CD14-positive monocyte (primary cell): ENCODE results near the gene RFNG. TPM values are rescaled to one million over a fixed set of nuclear protein-coding genes. Genes with fewer than 3 reads are reported as not detected.

Experiments used
- DNase-seq, 3 donors: peaks; one replicate each; pipeline ENCODE4 v3.0.0-alpha.2; 2011 to 2022
- H2AFZ ChIP-seq: 2 replicates; pipeline ENCODE4 v1.6.0; 2012; ENCODE audit warnings: mild to moderate bottlenecking, low read depth, low read length, inconsistent platforms; ENCODE audit not compliant: insufficient read depth, poor library complexity, severe bottlenecking
- H3K27ac ChIP-seq, 2 donors: 1 replicate in 1 of 2; 2 replicates in 1 of 2; pipeline ENCODE4 v1.5.1; 2012 to 2013; ENCODE audit warnings: low read length in 2 of 2, control low read depth in 1 of 2, inconsistent platforms in 1 of 2, low read depth in 1 of 2, mild to moderate bottlenecking in 1 of 2
- H3K27me3 ChIP-seq, 2 donors: one replicate each; pipeline versions ENCODE4 v1.6.0 to v1.6.1; 2011 to 2013; ENCODE audit warnings: low read length in 2 of 2; ENCODE audit not compliant: control insufficient read depth in 2 of 2, insufficient read depth in 2 of 2
- H3K36me3 ChIP-seq, 2 donors: replicated peaks in 1 of 2; 1 replicate in 1 of 2; 2 replicates in 1 of 2; pipeline versions ENCODE4 v1.5.1 to v1.6.1; 2012 to 2013; ENCODE audit warnings: low read length in 2 of 2, control low read depth in 1 of 2, inconsistent platforms in 1 of 2, mild to moderate bottlenecking in 1 of 2; ENCODE audit not compliant: insufficient read depth in 2 of 2, control insufficient read depth in 1 of 2
- H3K4me1 ChIP-seq, 2 donors: 1 replicate in 1 of 2; 2 replicates in 1 of 2; pipeline versions ENCODE4 v1.5.1 to v1.6.1; 2012 to 2013; ENCODE audit warnings: low read length in 2 of 2, control low read depth in 1 of 2, inconsistent platforms in 1 of 2, mild to moderate bottlenecking in 1 of 2, moderate library complexity in 1 of 2; ENCODE audit not compliant: insufficient read depth in 2 of 2, control insufficient read depth in 1 of 2
- H3K4me2 ChIP-seq: replicated peaks from 2 replicates; pipeline ENCODE3; 2012; ENCODE audit warnings: low read length, moderate library complexity, mild to moderate bottlenecking; ENCODE audit not compliant: poor library complexity, severe bottlenecking; ENCODE audit errors: extremely low read depth
- H3K4me3 ChIP-seq, 3 experiments: fragments of 200-600 bp in 1 of 3; sonication (generic) in 1 of 3; replicated peaks in 1 of 3; 1 replicate in 2 of 3; 2 replicates in 1 of 3; pipeline ENCODE4 v1.5.1; 2011 to 2013; ENCODE audit warnings: low read length in 3 of 3, mild to moderate bottlenecking in 3 of 3, control low read depth in 2 of 3, low read depth in 2 of 3, inconsistent platforms in 1 of 3, moderate library complexity in 1 of 3
- H3K79me2 ChIP-seq: 2 replicates; pipeline ENCODE4 v1.6.0; 2012; ENCODE audit warnings: mild to moderate bottlenecking, control low read depth, inconsistent platforms, low read length, moderate library complexity; ENCODE audit not compliant: insufficient read depth
- H3K9ac ChIP-seq: 2 replicates; pipeline ENCODE4 v1.6.0; 2017; ENCODE audit warnings: low read length, mild to moderate bottlenecking; ENCODE audit not compliant: insufficient read depth, poor library complexity, severe bottlenecking
- H3K9me3 ChIP-seq, 2 donors: replicated peaks in 1 of 2; 1 replicate in 1 of 2; 2 replicates in 1 of 2; pipeline versions ENCODE4 v1.5.1 to v1.6.1; 2012 to 2013; ENCODE audit warnings: low read length in 2 of 2, control low read depth in 1 of 2; ENCODE audit not compliant: control insufficient read depth in 1 of 2, insufficient read depth in 1 of 2
- H4K20me1 ChIP-seq: 2 replicates; pipeline ENCODE4 v1.6.0; 2012; ENCODE audit warnings: mild to moderate bottlenecking, low read length, control low read depth, moderate library complexity; ENCODE audit not compliant: insufficient read depth
- H3K27ac Mint-ChIP-seq, 7 donors: one replicate each; pipeline ENCODE4 v1.8.0; 2020; ENCODE audit warnings: mild to moderate bottlenecking in 7 of 7, mixed read lengths in 7 of 7, moderate library complexity in 6 of 7, inconsistent platforms in 2 of 7
- H3K27me3 Mint-ChIP-seq, 3 donors: one replicate each; pipeline ENCODE4 v1.8.0; 2021 to 2022; ENCODE audit warnings: low read depth in 3 of 3, mild to moderate bottlenecking in 3 of 3, mixed read lengths in 3 of 3, moderate library complexity in 3 of 3, inconsistent platforms in 1 of 3
- H3K36me3 Mint-ChIP-seq, 2 donors: one replicate each; pipeline ENCODE4 v1.8.0; 2020; ENCODE audit warnings: mixed read lengths in 2 of 2, inconsistent platforms in 1 of 2, mild to moderate bottlenecking in 1 of 2
- H3K4me1 Mint-ChIP-seq: one replicate; pipeline ENCODE4 v1.8.0; 2020; ENCODE audit warnings: mild to moderate bottlenecking, mixed read lengths
- H3K4me3 Mint-ChIP-seq, 2 donors: one replicate each; pipeline ENCODE4 v1.8.0; 2020; ENCODE audit warnings: mild to moderate bottlenecking in 2 of 2, mixed read lengths in 2 of 2, moderate library complexity in 1 of 2
- H3K9me3 Mint-ChIP-seq, 7 donors: one replicate each; pipeline ENCODE4 v1.8.0; 2020 to 2022; ENCODE audit warnings: mixed read lengths in 7 of 7, mild to moderate bottlenecking in 6 of 7, moderate library complexity in 6 of 7, inconsistent platforms in 2 of 7
- CTCF ChIP-seq: fragments of 200-600 bp; IDR thresholded peaks from one replicate; pipeline ENCODE4 v1.8.0; 2022; ENCODE audit warnings: antibody characterized with exemption, mild to moderate bottlenecking
- WGBS: methylation state at CpG from one replicate; pipeline ENCODE4 v1.1.5; 2013; ENCODE audit warnings: missing lambda C conversion rate; ENCODE audit not compliant: insufficient coverage; 5-methylcytosine and 5-hydroxymethylcytosine counted together
- intact Hi-C, 2 donors: fragments of 100-400 bp; cut with micrococcal nuclease; formaldehyde crosslinking; loops; one replicate each; pipeline versions ENCODE4 v1.15.0 to v1.15.1; 2023
- polyA plus RNA-seq, 3 donors: library from polyadenylated mRNA; depleted of rRNA in 1 of 3; unstranded in 2 of 3; stranded (reverse) in 1 of 3; fragments of 300-500 nt in 2 of 3; fragments of >200 nt in 1 of 3; fragmentation: Illumina TruSeq in 2 of 3; gene quantifications; 1 replicate in 2 of 3; 2 replicates in 1 of 3; pipeline ENCODE4 v1.2.3, GENCODE V29; 2012 to 2021

The RFNG gene
- polyA plus RNA-seq, 3 donors = 1.5 to 32.4 (median 4.1) TPM

GRCh38 chr17:82021900-82022309 lies 29.7 kb downstream of the RFNG start:
- Histone ChIP-seq H3K27me3 (no peaks in the 10 kb centered on the region), H3K4me1 (peaks cover 26 to 37% of the 10 kb centered on the region in 2 donors), H3K79me2 (peaks cover 34% of the 10 kb centered on the region), H3K4me2 (peak overlapping the region; percentile 97), H3K9ac (peak overlapping the region; percentile 76), H4K20me1 (peaks cover 32% of the 10 kb centered on the region), H3K27ac (peak overlapping the region in 1 of 2 donors; percentile 70), H2AFZ (peak overlapping the region; percentile 88), H3K9me3 (no peaks in the 10 kb centered on the region), H3K4me3 (peak overlapping the region; percentile 62 to 96 (median 82)), H3K36me3 (peaks cover 5 to 17% of the 10 kb centered on the region in 2 donors)
- Mint-ChIP-seq H3K36me3 (peaks cover 10 to 28% of the 10 kb centered on the region in 2 donors), H3K27ac (peak overlapping the region in 4 of 7 donors; percentile 22 to 75 (median 68)), H3K9me3 (no peaks in the 10 kb centered on the region), H3K27me3 (peaks cover 0 to 1% (median 0%) of the 10 kb centered on the region in 3 donors), H3K4me1 (peaks cover 31% of the 10 kb centered on the region), H3K4me3 (peak overlapping the region; percentile 80 to 82)
- DNase-seq = no peak
- intact Hi-C loops = loop anchor here (1.0 to 10.0 kb wide), 4 partner anchors 45 to 303 kb away; partner anchors contain the start of gene ASPSCR1 (in 1 of the 2)
- 4% methylated on average over 6 of the region's 10 CpGs for WGBS
- TF ChIP-seq CTCF = no peak

DNA sequence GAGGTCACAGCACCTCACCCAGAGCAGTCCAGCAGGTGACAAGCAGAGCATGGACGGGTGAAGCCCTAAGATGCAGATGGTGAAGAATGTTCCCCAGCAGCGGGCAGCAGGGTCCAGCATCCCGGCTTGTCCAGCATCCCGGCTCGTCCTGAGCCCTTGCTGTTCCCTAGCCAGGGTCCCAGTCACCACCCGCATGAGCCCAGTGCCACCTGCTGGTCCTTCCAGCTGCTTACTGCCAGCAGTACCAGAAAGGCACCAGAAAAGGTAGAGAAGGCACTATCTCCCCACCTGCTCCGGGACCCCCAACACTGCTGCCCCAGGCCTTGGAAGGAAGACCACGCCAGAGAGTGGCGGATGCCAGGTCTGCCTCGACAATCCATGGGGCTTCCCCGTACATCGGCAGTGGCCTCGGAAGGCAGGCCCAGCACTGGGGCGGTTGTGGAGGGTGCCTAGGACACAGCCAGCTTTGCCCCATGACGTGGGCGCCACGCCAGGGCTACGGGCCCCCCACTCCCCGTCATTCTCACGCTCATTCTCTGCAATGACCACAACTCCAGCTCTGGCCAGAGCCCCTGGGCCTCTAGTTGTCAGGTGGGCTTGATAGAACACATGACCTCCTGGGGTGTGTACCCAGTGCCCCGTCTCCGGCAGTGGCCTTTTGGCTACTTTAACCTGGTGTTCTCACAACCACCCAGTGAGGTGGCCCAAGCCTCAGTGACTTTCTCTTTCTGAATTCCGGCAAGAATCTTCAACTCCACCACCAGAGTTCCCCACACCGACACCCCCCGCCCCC lies 30.3 kb downstream of the RFNG start:
- TF ChIP-seq CTCF = peak; percentile 53
- peak overlapping the region in 1 of 3 experiments; percentile 96 for H3K4me3 ChIP-seq
- H2AFZ ChIP-seq = no peak overlapping the region
- Mint-ChIP-seq H3K4me3 (peak overlapping the region; percentile 80 to 82), H3K27ac (peak overlapping the region in 3 of 7 donors; percentile 22 to 73 (median 63)), H3K27me3 (peaks cover 0 to 1% (median 0%) of the 10 kb centered on the region in 3 donors), H3K4me1 (peaks cover 30% of the 10 kb centered on the region), H3K36me3 (peaks cover 10 to 24% of the 10 kb centered on the region in 2 donors), H3K9me3 (no peaks in the 10 kb centered on the region)
- peaks cover 34% of the 10 kb centered on the region for H3K79me2 ChIP-seq
- intact Hi-C loops = loop anchor here (1.0 to 10.0 kb wide), 3 partner anchors 44 to 303 kb away; partner anchors contain the start of gene ASPSCR1 (in 1 of the 2)
- peaks cover 32% of the 10 kb centered on the region for H4K20me1 ChIP-seq
- peaks cover 26 to 35% of the 10 kb centered on the region in 2 donors for H3K4me1 ChIP-seq
- H3K4me2 ChIP-seq = peak overlapping the region; percentile 97
- WGBS = 51% methylated on average over 19 of the region's 25 CpGs
- H3K27me3 ChIP-seq = no peaks in the 10 kb centered on the region
- H3K36me3 ChIP-seq = peaks cover 5 to 17% of the 10 kb centered on the region in 2 donors
- peak; percentile 18 to 45 (median 35) for DNase-seq
- peak overlapping the region; percentile 76 for H3K9ac ChIP-seq
- H3K27ac ChIP-seq = no peak overlapping the region
- H3K9me3 ChIP-seq = no peaks in the 10 kb centered on the region
